PC-3 (cell line): ENCODE measurements around the gene NDOR1. TPM values are rescaled to one million over a fixed set of nuclear protein-coding genes. Genes with fewer than 3 reads are reported as not detected.

Experiments
- ATAC-seq: fragments of 200-7000 bp; cut with Tn5 transposase; 2 replicates; pipeline ENCODE4 v1.9.1; 2020; ENCODE audit warnings: mild to moderate bottlenecking, moderate library complexity
- BruUV-seq: library from RNA; stranded (reverse); fragments of 400-500 nt; replicated peaks from 2 replicates; lab custom pipeline; 2021; lab: Mats Ljungman, UMichigan
- CTCF ChIA-PET: fragments of 300-600 bp; sonication (Branson Sonifier 250); formaldehyde crosslinking; loops from one replicate; lab custom pipeline; 2022; ENCODE audit warnings: antibody characterized with exemption; lab: Charles Lee
- POLR2A ChIA-PET: fragments of 300-600 bp; sonication (Branson Sonifier 250); formaldehyde crosslinking; loops from one replicate; lab custom pipeline; 2022; ENCODE audit warnings: antibody characterized with exemption; ENCODE audit not compliant: unreplicated experiment; lab: Charles Lee
- DNase-seq: peaks from one replicate; pipeline ENCODE4 v3.0.0-alpha.2; 2015
- H2AFZ ChIP-seq: fragments of 300-600 bp; sonication (generic); 2 replicates; pipeline ENCODE4 v1.6.0; 2016; ENCODE audit warnings: antibody characterized with exemption, low read length
- H3F3A ChIP-seq: fragments of 300-600 bp; sonication (generic); one replicate; pipeline ENCODE4 v1.6.0; 2017; ENCODE audit warnings: antibody characterized with exemption, low read length, control low read depth, mild to moderate bottlenecking; ENCODE audit not compliant: unreplicated experiment
- H3K27ac ChIP-seq: fragments of 300-600 bp; sonication (generic); 2 replicates; pipeline ENCODE4 v1.5.1; 2016; ENCODE audit warnings: mild to moderate bottlenecking, low read length
- H3K27me3 ChIP-seq: fragments of 300-600 bp; sonication (generic); 2 replicates; pipeline ENCODE4 v1.6.1; 2016; ENCODE audit warnings: low read length, mixed read lengths
- H3K36me3 ChIP-seq: fragments of 300-600 bp; sonication (generic); 2 replicates; pipeline ENCODE4 v1.6.1; 2016; ENCODE audit warnings: low read depth, mixed run types, low read length, mixed read lengths
- H3K4me1 ChIP-seq: fragments of 300-600 bp; sonication (generic); 2 replicates; pipeline ENCODE4 v1.5.1; 2016; ENCODE audit warnings: low read length; ENCODE audit not compliant: insufficient read depth
- H3K4me2 ChIP-seq: fragments of 300-600 bp; sonication (generic); 2 replicates; pipeline ENCODE4 v1.6.0; 2016; ENCODE audit warnings: low read length
- H3K4me3 ChIP-seq: fragments of 300-600 bp; sonication (generic); 2 replicates; pipeline ENCODE4 v1.5.1; 2016; ENCODE audit warnings: mild to moderate bottlenecking, low read length, mixed read lengths
- H3K79me2 ChIP-seq: fragments of 300-600 bp; sonication (generic); 2 replicates; pipeline ENCODE4 v1.6.1; 2017; ENCODE audit warnings: low read length, mixed read lengths
- H3K9ac ChIP-seq: fragments of 300-600 bp; sonication (generic); 2 replicates; pipeline ENCODE4 v1.6.0; 2016; ENCODE audit warnings: mild to moderate bottlenecking, low read length
- H3K9me2 ChIP-seq: fragments of 300-600 bp; sonication (generic); replicated peaks from 2 replicates; pipeline ENCODE4 v1.6.1; 2016; ENCODE audit warnings: mixed run types, low read length, mixed read lengths
- H3K9me3 ChIP-seq: fragments of 300-600 bp; sonication (generic); 2 replicates; pipeline ENCODE4 v1.6.1; 2016; ENCODE audit warnings: low read length, mixed read lengths
- H4K20me1 ChIP-seq: fragments of 300-600 bp; sonication (generic); 2 replicates; pipeline ENCODE4 v1.6.1; 2016; ENCODE audit warnings: low read length, mixed read lengths
- EZH2 ChIP-seq: fragments of 300-600 bp; sonication (generic); IDR thresholded peaks from one replicate; pipeline ENCODE4 v1.6.1; 2017; ENCODE audit warnings: antibody characterized with exemption, mild to moderate bottlenecking, low read length; ENCODE audit not compliant: unreplicated experiment
- EZH2phosphoT487 ChIP-seq: fragments of 300-600 bp; sonication (generic); IDR thresholded peaks from 2 replicates; pipeline ENCODE4 v1.6.1; 2018; ENCODE audit warnings: mild to moderate bottlenecking, antibody characterized with exemption, low read length, borderline replicate concordance
- intact Hi-C: fragments of 100-400 bp; cut with micrococcal nuclease; formaldehyde crosslinking; loops from 2 replicates; pipeline ENCODE4 v1.9.0; 2023
- total RNA-seq: library from RNA; depleted of rRNA; stranded (reverse); fragments of >200 nt; gene quantifications from 2 replicates; pipeline ENCODE4 v1.2.3, GENCODE V29; 2014
- TF ChIP-seq, protein P1 (sequence below): fragments of 300-600 bp; sonication (generic); conservative IDR thresholded peaks from 2 replicates; pipeline ENCODE4 v1.5.1; 2017; ENCODE audit warnings: antibody characterized with exemption, low read depth, mild to moderate bottlenecking, low read length

Gene NDOR1
- total RNA-seq, 1 experiment from 2014 or later: 25.7 TPM

DNA sequence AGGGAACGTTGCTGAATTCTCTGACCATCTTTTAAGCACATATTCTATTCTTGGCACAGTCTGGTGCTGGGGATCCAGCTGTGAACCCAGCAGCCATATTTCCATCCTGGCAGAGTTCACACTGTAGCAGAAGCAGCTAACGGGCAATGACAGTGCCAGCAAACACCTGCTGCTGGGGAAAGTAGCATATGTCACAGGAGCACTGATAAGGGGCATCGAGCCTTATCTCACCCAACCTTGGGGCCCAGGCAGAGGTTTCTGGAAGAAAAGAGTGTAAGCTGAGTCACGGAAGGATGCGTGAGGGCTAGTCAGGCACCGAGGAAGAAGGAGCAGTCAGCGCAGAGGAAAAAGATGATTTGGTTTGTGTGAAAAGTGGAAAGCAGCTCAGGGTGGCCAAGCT, 1.1 kb downstream of the NDOR1 start:
- BruUV-seq: no TSS peak
- H3K4me1 ChIP-seq: peaks cover 20% of the 10 kb centered on the region
- H3K9me2 ChIP-seq: no peaks in the 10 kb centered on the region
- H3K9me3 ChIP-seq: no peaks in the 10 kb centered on the region
- DNase-seq (no peak), ATAC-seq (no peak)
- H3K4me3 ChIP-seq: peak overlapping the region; percentile 99
- intact Hi-C loops: no loop called here
- TF ChIP-seq EZH2phosphoT487: no peak
- H3F3A ChIP-seq: no peaks in the 10 kb centered on the region
- no peaks in the 10 kb centered on the region for H4K20me1 ChIP-seq
- peak overlapping the region; percentile 99 for H3K9ac ChIP-seq
- no peak overlapping the region for H2AFZ ChIP-seq
- no peaks in the 10 kb centered on the region for H3K36me3 ChIP-seq
- peak overlapping the region; percentile 98 for H3K4me2 ChIP-seq
- H3K79me2 ChIP-seq: peaks cover 52% of the 10 kb centered on the region
- H3K27ac ChIP-seq: no peak overlapping the region
- POLR2A ChIA-PET: no interaction called here
- H3K27me3 ChIP-seq: no peaks in the 10 kb centered on the region
- CTCF ChIA-PET: no interaction called here

DNA sequence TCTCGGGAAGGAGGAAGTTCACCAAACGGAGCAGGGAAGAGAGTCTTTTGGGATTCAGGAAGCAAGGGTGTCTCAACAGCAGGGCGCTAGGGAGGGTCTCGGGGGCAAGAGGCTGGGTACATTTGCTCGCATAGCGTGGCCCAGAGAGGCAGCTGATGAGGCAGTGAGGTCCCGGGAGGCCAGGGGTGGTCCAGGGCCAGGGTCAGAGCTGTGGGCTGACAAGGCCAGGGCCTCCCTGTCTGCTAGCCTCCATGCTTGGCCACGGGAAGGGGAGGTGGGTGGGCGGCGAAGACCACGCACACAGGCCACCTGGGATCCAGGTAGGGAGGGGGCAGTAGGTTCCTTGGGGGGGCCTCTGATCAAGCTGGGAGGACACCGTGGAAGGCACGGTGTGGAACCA, 6.0 kb downstream of the NDOR1 start:
- Histone ChIP-seq H3K27ac (no peak overlapping the region), H4K20me1 (no peaks in the 10 kb centered on the region), H3K9me3 (no peaks in the 10 kb centered on the region), H3K9ac (no peak overlapping the region), H3F3A (no peaks in the 10 kb centered on the region), H3K4me2 (no peak overlapping the region), H3K79me2 (peaks cover 11% of the 10 kb centered on the region), H2AFZ (no peak overlapping the region), H3K4me1 (peaks cover 8% of the 10 kb centered on the region), H3K36me3 (no peaks in the 10 kb centered on the region), H3K9me2 (no peaks in the 10 kb centered on the region), H3K27me3 (no peaks in the 10 kb centered on the region), H3K4me3 (no peak overlapping the region)
- ChIA-PET CTCF (no interaction called here), POLR2A (no interaction called here)
- no TSS peak for BruUV-seq
- no peak for ATAC-seq
- intact Hi-C loops: no loop called here
- DNase-seq: no peak
- TF ChIP-seq EZH2phosphoT487 (no peak), EZH2 (no peak)
- TF ChIP-seq, protein P1, sequence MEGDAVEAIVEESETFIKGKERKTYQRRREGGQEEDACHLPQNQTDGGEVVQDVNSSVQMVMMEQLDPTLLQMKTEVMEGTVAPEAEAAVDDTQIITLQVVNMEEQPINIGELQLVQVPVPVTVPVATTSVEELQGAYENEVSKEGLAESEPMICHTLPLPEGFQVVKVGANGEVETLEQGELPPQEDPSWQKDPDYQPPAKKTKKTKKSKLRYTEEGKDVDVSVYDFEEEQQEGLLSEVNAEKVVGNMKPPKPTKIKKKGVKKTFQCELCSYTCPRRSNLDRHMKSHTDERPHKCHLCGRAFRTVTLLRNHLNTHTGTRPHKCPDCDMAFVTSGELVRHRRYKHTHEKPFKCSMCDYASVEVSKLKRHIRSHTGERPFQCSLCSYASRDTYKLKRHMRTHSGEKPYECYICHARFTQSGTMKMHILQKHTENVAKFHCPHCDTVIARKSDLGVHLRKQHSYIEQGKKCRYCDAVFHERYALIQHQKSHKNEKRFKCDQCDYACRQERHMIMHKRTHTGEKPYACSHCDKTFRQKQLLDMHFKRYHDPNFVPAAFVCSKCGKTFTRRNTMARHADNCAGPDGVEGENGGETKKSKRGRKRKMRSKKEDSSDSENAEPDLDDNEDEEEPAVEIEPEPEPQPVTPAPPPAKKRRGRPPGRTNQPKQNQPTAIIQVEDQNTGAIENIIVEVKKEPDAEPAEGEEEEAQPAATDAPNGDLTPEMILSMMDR: no peak

DNA sequence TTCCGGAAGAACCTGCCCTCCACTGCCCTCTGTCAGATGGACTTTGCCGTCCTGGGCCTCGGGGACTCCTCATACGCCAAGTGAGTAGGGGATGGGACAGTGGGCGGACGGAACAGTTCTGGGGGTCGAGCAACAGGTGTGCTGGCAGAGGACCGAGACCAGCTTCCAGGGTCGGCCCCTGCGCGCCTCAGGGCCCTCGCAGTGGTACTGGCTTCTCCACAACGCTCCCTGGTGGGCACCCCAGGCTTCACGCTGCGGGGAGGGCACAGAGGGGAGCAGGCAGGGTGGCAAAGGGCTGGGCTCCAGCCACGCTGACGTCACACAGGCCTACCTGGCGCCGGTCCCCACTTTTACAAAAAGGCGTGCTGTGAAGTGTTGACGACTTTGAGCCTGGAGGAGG, 7.0 kb downstream of the NDOR1 start:
- Histone ChIP-seq H3K4me3 (no peak overlapping the region), H3K79me2 (peaks cover 1% of the 10 kb centered on the region; the same call in 1 of the 2 replicates), H3F3A (no peaks in the 10 kb centered on the region), H3K27me3 (no peaks in the 10 kb centered on the region), H3K9me3 (no peaks in the 10 kb centered on the region), H3K9me2 (no peaks in the 10 kb centered on the region), H3K9ac (no peak overlapping the region), H2AFZ (no peak overlapping the region), H3K36me3 (no peaks in the 10 kb centered on the region), H4K20me1 (no peaks in the 10 kb centered on the region), H3K27ac (no peak overlapping the region), H3K4me2 (no peak overlapping the region), H3K4me1 (peaks cover 8% of the 10 kb centered on the region; the same call in 1 of the 2 replicates)
- no TSS peak for BruUV-seq
- no peak for DNase-seq
- POLR2A ChIA-PET: no interaction called here
- no peak for ATAC-seq
- CTCF ChIA-PET: no interaction called here
- no peak for TF ChIP-seq EZH2phosphoT487
- TF ChIP-seq, protein P1: no peak
- TF ChIP-seq EZH2: no peak
- intact Hi-C loops: no loop called here
